ENCODE measurements around the gene KIAA1549. TPM values are rescaled to one million over a fixed set of nuclear protein-coding genes. Genes with fewer than 3 reads are reported as not detected.

The KIAA1549 gene
- total and polyA plus RNA-seq, 10 of the 15 experiments (the other 5 are each of a cell fraction or from before 2014, with no cell fraction given), result 0.02 to 0.82 (median 0.22) TPM

DNA sequence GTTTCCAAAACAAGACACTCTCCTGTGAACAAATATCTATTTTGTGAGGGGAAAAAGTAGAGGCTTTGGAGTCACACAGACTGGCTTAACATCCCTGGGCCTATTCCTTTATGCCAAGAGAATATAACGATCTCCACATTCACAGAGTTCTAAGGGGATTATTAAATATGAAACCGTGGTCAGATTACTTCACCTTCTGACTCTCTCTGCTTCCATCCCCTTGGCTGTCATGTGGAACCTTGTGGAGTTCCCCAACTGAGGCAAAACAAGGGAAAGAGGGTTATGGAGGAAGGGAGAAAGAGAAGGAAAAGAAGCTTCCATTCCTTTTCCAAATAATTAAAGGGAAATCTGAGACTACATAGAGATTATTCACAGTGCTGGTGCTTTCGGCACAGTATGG lies 127.7 kb downstream of the KIAA1549 start (continued):
- TF ChIP-seq, protein P1, sequence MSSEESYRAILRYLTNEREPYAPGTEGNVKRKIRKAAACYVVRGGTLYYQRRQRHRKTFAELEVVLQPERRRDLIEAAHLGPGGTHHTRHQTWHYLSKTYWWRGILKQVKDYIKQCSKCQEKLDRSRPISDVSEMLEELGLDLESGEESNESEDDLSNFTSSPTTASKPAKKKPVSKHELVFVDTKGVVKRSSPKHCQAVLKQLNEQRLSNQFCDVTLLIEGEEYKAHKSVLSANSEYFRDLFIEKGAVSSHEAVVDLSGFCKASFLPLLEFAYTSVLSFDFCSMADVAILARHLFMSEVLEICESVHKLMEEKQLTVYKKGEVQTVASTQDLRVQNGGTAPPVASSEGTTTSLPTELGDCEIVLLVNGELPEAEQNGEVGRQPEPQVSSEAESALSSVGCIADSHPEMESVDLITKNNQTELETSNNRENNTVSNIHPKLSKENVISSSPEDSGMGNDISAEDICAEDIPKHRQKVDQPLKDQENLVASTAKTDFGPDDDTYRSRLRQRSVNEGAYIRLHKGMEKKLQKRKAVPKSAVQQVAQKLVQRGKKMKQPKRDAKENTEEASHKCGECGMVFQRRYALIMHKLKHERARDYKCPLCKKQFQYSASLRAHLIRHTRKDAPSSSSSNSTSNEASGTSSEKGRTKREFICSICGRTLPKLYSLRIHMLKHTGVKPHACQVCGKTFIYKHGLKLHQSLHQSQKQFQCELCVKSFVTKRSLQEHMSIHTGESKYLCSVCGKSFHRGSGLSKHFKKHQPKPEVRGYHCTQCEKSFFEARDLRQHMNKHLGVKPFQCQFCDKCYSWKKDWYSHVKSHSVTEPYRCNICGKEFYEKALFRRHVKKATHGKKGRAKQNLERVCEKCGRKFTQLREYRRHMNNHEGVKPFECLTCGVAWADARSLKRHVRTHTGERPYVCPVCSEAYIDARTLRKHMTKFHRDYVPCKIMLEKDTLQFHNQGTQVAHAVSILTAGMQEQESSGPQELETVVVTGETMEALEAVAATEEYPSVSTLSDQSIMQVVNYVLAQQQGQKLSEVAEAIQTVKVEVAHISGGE (CRISPR knock-in tag; IDR thresholded peaks at IDR 0.05), result no peak
- TF ChIP-seq CREM (IDR thresholded peaks at IDR 0.05; ENCODE audit: low read depth) (no peak), MXI1 (IDR thresholded peaks at IDR 0.05; ENCODE audit: low read depth, low read length) (no peak), RBBP5 (conservative IDR thresholded peaks at IDR 0.05) (no peak), IKZF2 (IDR thresholded peaks at IDR 0.05) (peak in 1 of 2 experiments; percentile 27; a peak in 1 of 4 replicates), CBX3 (IDR thresholded peaks at IDR 0.05; ENCODE audit: borderline replicate concordance, low read depth) (no peak), EP300 (IDR thresholded peaks at IDR 0.05; ENCODE audit: borderline replicate concordance in 1 of 2, control insufficient read depth in 1 of 2, low read depth in 2 of 2, low read length in 2 of 2) (no peak), RB1 (IDR thresholded peaks at IDR 0.05; ENCODE audit: borderline replicate concordance) (no peak), FOS (IDR thresholded peaks at IDR 0.05; ENCODE audit: borderline replicate concordance, extremely low read depth, insufficient read length) (no peak), SP1 (IDR thresholded peaks at IDR 0.05; ENCODE audit: low read depth, low read length) (no peak), SREBF2 (IDR thresholded peaks at IDR 0.05; ENCODE audit: low read length) (no peak), BACH1 (IDR thresholded peaks at IDR 0.05; ENCODE audit: borderline replicate concordance) (no peak), RUNX3 (IDR thresholded peaks at IDR 0.05; ENCODE audit: low read length) (peak; percentile 56; the same call in 1 of the 2 replicates)
- TF ChIP-seq, protein P2, sequence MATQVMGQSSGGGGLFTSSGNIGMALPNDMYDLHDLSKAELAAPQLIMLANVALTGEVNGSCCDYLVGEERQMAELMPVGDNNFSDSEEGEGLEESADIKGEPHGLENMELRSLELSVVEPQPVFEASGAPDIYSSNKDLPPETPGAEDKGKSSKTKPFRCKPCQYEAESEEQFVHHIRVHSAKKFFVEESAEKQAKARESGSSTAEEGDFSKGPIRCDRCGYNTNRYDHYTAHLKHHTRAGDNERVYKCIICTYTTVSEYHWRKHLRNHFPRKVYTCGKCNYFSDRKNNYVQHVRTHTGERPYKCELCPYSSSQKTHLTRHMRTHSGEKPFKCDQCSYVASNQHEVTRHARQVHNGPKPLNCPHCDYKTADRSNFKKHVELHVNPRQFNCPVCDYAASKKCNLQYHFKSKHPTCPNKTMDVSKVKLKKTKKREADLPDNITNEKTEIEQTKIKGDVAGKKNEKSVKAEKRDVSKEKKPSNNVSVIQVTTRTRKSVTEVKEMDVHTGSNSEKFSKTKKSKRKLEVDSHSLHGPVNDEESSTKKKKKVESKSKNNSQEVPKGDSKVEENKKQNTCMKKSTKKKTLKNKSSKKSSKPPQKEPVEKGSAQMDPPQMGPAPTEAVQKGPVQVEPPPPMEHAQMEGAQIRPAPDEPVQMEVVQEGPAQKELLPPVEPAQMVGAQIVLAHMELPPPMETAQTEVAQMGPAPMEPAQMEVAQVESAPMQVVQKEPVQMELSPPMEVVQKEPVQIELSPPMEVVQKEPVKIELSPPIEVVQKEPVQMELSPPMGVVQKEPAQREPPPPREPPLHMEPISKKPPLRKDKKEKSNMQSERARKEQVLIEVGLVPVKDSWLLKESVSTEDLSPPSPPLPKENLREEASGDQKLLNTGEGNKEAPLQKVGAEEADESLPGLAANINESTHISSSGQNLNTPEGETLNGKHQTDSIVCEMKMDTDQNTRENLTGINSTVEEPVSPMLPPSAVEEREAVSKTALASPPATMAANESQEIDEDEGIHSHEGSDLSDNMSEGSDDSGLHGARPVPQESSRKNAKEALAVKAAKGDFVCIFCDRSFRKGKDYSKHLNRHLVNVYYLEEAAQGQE (IDR thresholded peaks at IDR 0.05; ENCODE audit: low read depth, low read length), result no peak
